Osteocyte (in vitro differentiated cells): Measurements from ENCODE around the gene EPPIN. TPM values are rescaled to one million over a fixed set of nuclear protein-coding genes. Genes with fewer than 3 reads are reported as not detected.

Source experiments
- DNase-seq: peaks from one replicate; pipeline ENCODE4 v3.0.0; 2021; ENCODE audit warnings: mixed read lengths; ENCODE audit not compliant: unreplicated experiment; ENCODE audit errors: extremely low spot score
- H3K27ac Mint-ChIP-seq: one replicate; pipeline ENCODE4 v1.8.0; 2021; ENCODE audit warnings: mild to moderate bottlenecking, mixed read lengths; ENCODE audit not compliant: unreplicated experiment
- H3K27me3 Mint-ChIP-seq: one replicate; pipeline ENCODE4 v1.8.0; 2021; ENCODE audit warnings: mixed read lengths; ENCODE audit not compliant: unreplicated experiment
- H3K36me3 Mint-ChIP-seq: one replicate; pipeline ENCODE4 v1.8.0; 2021; ENCODE audit warnings: mixed read lengths; ENCODE audit not compliant: unreplicated experiment
- H3K4me1 Mint-ChIP-seq: one replicate; pipeline ENCODE4 v1.8.0; 2021; ENCODE audit warnings: mixed read lengths; ENCODE audit not compliant: unreplicated experiment
- H3K4me3 Mint-ChIP-seq: one replicate; pipeline ENCODE4 v1.8.0; 2021; ENCODE audit warnings: mild to moderate bottlenecking, moderate library complexity, mixed read lengths; ENCODE audit not compliant: unreplicated experiment
- H3K9me3 Mint-ChIP-seq: one replicate; pipeline ENCODE4 v1.8.0; 2021; ENCODE audit warnings: mixed read lengths; ENCODE audit not compliant: unreplicated experiment
- CTCF ChIP-seq: fragments of 200-600 bp; sonication (generic); IDR thresholded peaks from 2 replicates; pipeline ENCODE4 v1.5.0; 2021; ENCODE audit warnings: antibody characterized with exemption, mild to moderate bottlenecking, moderate library complexity
- long read RNA-seq: library from polyadenylated mRNA; unstranded; transcript quantifications from one replicate; pipeline ENCODE4 v2.0.0, GENCODE V29; 2021
- total RNA-seq: library from RNA; stranded (reverse); gene quantifications from 2 replicates; pipeline ENCODE4 v1.2.1, GENCODE V29; 2021

The EPPIN gene
- total RNA-seq = not detected in 2 replicates
- long read RNA-seq = 0 reads

DNA sequence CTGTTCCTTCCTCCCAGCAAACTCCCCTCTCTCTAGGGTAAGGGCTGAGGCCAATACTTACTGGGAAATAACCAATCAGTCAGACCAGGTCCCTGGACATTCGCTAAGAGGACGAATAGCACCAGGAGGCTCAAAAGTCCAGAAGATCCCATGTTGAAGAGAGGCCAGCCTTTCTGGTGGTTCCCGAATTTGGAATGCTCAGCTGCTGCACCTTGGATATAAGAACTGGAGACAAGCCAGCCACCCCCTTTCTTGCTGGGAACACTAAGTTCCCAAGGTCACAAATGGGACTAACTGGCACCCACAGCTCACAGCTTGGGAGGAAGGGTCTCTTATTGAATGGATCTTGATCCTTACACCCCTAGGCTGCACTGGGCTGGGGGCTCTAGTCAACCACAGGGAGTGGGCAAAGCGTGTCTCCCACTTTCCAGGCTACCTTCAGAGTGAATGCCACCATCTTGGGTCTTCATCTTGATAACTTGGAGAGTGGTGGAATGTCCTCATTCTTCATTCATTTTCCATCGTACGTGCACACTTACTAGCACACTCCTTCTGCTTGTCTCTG is at the start of gene EPPIN:
TSS of gene EPPIN (minus strand) at position 196 of the 565 bp plus-strand sequence. CDS start at position 152, 44 bp downstream.
- no peak within 1 kb of the TSS for H3K4me3 Mint-ChIP-seq
- peaks cover 3% of the 10 kb centered on the region for H3K9me3 Mint-ChIP-seq
- H3K27me3 Mint-ChIP-seq = peaks cover 13% of the 10 kb centered on the region

DNA sequence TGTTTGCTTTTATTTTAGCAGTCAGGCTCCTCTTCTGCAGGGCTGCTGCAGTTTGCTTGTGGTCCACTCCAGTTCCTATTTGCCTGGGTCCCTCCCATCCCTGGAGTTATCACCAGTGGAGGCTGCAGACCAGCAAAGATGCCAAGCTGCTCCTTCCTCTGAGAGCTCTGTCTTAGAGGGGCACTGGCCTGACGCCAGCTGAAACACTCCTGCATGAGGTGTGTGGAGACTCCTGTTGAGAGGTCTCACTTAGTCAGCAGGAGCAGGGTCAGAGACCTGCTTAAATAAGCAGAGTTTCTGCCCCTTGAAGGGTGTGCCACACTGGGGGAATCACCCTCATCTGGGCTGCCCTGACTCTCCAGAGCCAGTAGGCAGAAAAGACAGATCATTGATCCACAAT is 48.0 kb upstream of the EPPIN start:
- TF ChIP-seq CTCF = no peak

More for the DNA sequence above, at the start of gene EPPIN:
- Mint-ChIP-seq H3K36me3 (no peaks in the 10 kb centered on the region), H3K27ac (no peak within 1 kb of the TSS), H3K4me1 (no peaks in the 10 kb centered on the region)
- TF ChIP-seq CTCF = no peak
- DNase-seq = no peak

DNA sequence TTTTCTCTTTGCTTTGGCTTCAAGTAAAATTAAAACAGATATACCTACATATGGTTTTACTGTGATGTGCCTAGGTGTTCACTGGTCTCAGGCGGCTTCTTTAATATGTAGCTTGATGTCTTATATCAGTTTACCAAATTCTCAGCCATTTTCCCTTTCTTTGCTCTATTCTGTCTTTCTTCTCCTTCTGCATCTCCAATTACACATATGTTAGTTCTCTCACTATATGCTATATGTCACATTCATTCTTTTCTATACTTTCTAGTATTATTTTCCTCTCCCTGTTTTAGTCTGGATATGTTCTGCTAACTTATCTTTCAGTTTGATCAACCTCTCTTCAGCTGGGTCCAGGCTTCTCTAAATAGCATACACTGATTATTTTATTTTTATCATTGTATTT is 46.3 kb upstream of the EPPIN start:
- peaks cover 7% of the 10 kb centered on the region for H3K27me3 Mint-ChIP-seq
- DNase-seq = no peak
- H3K9me3 Mint-ChIP-seq = no peaks in the 10 kb centered on the region
- no peaks in the 10 kb centered on the region for H3K36me3 Mint-ChIP-seq
- no peak overlapping the region for H3K27ac Mint-ChIP-seq
- TF ChIP-seq CTCF = no peak
- H3K4me1 Mint-ChIP-seq = no peaks in the 10 kb centered on the region
- no peak overlapping the region for H3K4me3 Mint-ChIP-seq

More for the DNA sequence above, 48.0 kb upstream of the EPPIN start:
- no peak for DNase-seq
- Mint-ChIP-seq H3K27ac (no peak overlapping the region), H3K4me3 (no peak overlapping the region), H3K27me3 (no peaks in the 10 kb centered on the region), H3K4me1 (no peaks in the 10 kb centered on the region), H3K36me3 (no peaks in the 10 kb centered on the region), H3K9me3 (no peaks in the 10 kb centered on the region)

GRCh38 chr20:45592574-45593189 is 45.5 kb upstream of the EPPIN start:
- H3K4me1 Mint-ChIP-seq = no peaks in the 10 kb centered on the region
- no peak overlapping the region for H3K27ac Mint-ChIP-seq
- H3K36me3 Mint-ChIP-seq = no peaks in the 10 kb centered on the region
- TF ChIP-seq CTCF = peak; percentile 52
- H3K9me3 Mint-ChIP-seq = no peaks in the 10 kb centered on the region
- H3K4me3 Mint-ChIP-seq = no peak overlapping the region
- peaks cover 14% of the 10 kb centered on the region for H3K27me3 Mint-ChIP-seq
- no peak for DNase-seq

DNA sequence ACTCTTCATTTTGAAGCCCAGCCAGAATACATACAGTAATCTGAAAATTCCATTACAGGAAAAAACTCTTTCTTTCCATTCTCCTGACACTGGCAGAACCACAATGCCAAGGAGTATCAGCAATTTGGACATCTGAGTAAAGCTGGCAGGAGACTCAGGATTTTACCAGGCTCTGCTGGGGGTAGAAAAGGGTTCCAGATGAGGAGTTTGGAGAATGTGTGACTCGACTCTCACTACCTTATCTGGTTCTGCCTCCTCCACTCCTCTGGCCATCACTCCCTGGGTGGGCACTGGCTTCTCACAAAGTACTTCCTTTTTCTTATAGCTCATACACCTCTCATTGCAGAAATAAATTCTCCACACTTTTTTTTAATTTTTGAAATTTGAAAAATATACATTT is 42.5 kb upstream of the EPPIN start:
- no peaks in the 10 kb centered on the region for H3K9me3 Mint-ChIP-seq
- no peak overlapping the region for H3K27ac Mint-ChIP-seq
- no peaks in the 10 kb centered on the region for H3K4me1 Mint-ChIP-seq
- no peak for DNase-seq
- H3K27me3 Mint-ChIP-seq = peaks cover 14% of the 10 kb centered on the region
- no peak overlapping the region for H3K4me3 Mint-ChIP-seq
- no peaks in the 10 kb centered on the region for H3K36me3 Mint-ChIP-seq
- TF ChIP-seq CTCF = no peak
